Calu3 (cell line): ENCODE measurements around the gene RPRD1B. TPM values are rescaled to one million over a fixed set of nuclear protein-coding genes. Genes with fewer than 3 reads are reported as not detected.

Experiments used
- BruUV-seq: library from RNA; stranded (reverse); fragments of 400-500 nt; replicated peaks from 2 replicates; lab custom pipeline; 2021; lab: Mats Ljungman, UMichigan
- CTCF ChIA-PET: fragments of 300-600 bp; sonication (Branson Sonifier 250); formaldehyde crosslinking; loops from one replicate; lab custom pipeline; 2022; ENCODE audit warnings: antibody characterized with exemption; lab: Charles Lee
- DNase-seq: peaks from one replicate; pipeline ENCODE4 v3.0.0; 2022
- H3K27ac Mint-ChIP-seq: one replicate; pipeline ENCODE4 v1.8.0; 2022; ENCODE audit warnings: mixed read lengths; ENCODE audit not compliant: unreplicated experiment
- H3K27me3 Mint-ChIP-seq: one replicate; pipeline ENCODE4 v1.8.0; 2022; ENCODE audit warnings: mixed read lengths; ENCODE audit not compliant: unreplicated experiment
- H3K36me3 Mint-ChIP-seq: one replicate; pipeline ENCODE4 v1.8.0; 2022; ENCODE audit warnings: mild to moderate bottlenecking, moderate library complexity, mixed read lengths; ENCODE audit not compliant: insufficient read depth, unreplicated experiment
- H3K4me1 Mint-ChIP-seq: one replicate; pipeline ENCODE4 v1.8.0; 2022; ENCODE audit warnings: mild to moderate bottlenecking, low read depth, mixed read lengths; ENCODE audit not compliant: unreplicated experiment
- H3K4me3 Mint-ChIP-seq: one replicate; pipeline ENCODE4 v1.8.0; 2022; ENCODE audit warnings: mild to moderate bottlenecking, low read depth, moderate library complexity, mixed read lengths; ENCODE audit not compliant: unreplicated experiment
- H3K9me3 Mint-ChIP-seq: one replicate; pipeline ENCODE4 v1.8.0; 2022; ENCODE audit warnings: low read depth, mixed read lengths; ENCODE audit not compliant: unreplicated experiment
- intact Hi-C: fragments of 100-400 bp; cut with micrococcal nuclease; formaldehyde crosslinking; loops from one replicate; pipeline ENCODE4 v1.10.0; 2022; ENCODE audit not compliant: unreplicated experiment
- total RNA-seq: library from RNA; stranded (reverse); gene quantifications from 2 replicates; pipeline ENCODE4 v1.2.3, GENCODE V29; 2022
- TF ChIP-seq, protein P1 (sequence below): fragments of 200-600 bp; IDR thresholded peaks from one replicate; pipeline ENCODE4 v1.8.0; 2022; ENCODE audit warnings: antibody characterized with exemption; ENCODE audit not compliant: unreplicated experiment

Gene RPRD1B
- total RNA-seq, 1 experiment from 2014 or later: 53.5 TPM

DNA sequence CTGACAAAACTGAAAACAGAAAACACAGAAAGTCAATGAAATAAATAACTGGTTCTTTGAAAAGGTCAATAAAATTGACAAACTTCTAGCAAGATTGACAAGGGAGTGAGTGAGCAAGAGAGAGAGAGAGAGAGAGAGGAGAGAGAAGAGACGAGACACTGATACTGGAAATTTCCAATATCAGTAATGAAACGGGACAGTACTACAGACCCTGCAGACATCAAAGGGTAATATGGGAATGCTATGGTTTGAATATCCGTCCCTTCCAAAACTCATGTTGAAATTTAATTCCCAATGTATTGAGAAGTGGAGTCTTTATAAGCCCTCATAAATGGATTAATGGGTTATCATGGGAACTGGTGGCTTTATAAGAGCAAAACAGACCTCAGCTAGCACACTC lies 4.1 kb upstream of the RPRD1B start:
- TF ChIP-seq, protein P1, sequence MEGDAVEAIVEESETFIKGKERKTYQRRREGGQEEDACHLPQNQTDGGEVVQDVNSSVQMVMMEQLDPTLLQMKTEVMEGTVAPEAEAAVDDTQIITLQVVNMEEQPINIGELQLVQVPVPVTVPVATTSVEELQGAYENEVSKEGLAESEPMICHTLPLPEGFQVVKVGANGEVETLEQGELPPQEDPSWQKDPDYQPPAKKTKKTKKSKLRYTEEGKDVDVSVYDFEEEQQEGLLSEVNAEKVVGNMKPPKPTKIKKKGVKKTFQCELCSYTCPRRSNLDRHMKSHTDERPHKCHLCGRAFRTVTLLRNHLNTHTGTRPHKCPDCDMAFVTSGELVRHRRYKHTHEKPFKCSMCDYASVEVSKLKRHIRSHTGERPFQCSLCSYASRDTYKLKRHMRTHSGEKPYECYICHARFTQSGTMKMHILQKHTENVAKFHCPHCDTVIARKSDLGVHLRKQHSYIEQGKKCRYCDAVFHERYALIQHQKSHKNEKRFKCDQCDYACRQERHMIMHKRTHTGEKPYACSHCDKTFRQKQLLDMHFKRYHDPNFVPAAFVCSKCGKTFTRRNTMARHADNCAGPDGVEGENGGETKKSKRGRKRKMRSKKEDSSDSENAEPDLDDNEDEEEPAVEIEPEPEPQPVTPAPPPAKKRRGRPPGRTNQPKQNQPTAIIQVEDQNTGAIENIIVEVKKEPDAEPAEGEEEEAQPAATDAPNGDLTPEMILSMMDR: no peak
- peaks cover 26% of the 10 kb centered on the region for H3K36me3 Mint-ChIP-seq
- peaks cover 49% of the 10 kb centered on the region for H3K4me1 Mint-ChIP-seq
- H3K27ac Mint-ChIP-seq: no peak overlapping the region
- no peaks in the 10 kb centered on the region for H3K27me3 Mint-ChIP-seq
- no peaks in the 10 kb centered on the region for H3K9me3 Mint-ChIP-seq
- CTCF ChIA-PET: no interaction called here
- no peak overlapping the region for H3K4me3 Mint-ChIP-seq
- intact Hi-C loops: no loop called here
- BruUV-seq: no TSS peak
- DNase-seq: no peak

DNA sequence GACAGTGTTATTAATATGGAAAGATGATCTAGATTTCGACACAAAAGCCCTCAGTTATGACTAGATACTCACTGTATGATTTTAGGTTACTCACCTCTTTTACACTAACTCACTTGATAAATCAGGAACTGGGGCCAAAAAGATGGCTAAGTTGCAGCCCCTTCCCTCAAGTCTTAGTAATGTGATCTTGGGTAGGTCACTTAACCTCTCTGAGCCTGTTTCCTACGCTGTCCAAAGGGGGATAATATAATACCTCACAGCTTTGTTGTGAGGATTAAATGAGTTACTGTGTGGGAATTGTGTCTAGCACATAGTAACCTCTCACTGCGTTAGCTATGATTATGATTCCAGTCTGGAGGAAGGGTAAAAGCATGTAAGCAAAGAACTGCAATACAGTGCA lies 1.6 kb upstream of the RPRD1B start:
- Mint-ChIP-seq H3K27me3 (no peaks in the 10 kb centered on the region), H3K27ac (peak overlapping the region; percentile 72), H3K9me3 (no peaks in the 10 kb centered on the region), H3K36me3 (peaks cover 42% of the 10 kb centered on the region), H3K4me3 (peak overlapping the region; percentile 78), H3K4me1 (peaks cover 59% of the 10 kb centered on the region)
- no TSS peak for BruUV-seq
- TF ChIP-seq, protein P1: no peak
- intact Hi-C loops: no loop called here
- DNase-seq: no peak
- CTCF ChIA-PET: no interaction called here

DNA sequence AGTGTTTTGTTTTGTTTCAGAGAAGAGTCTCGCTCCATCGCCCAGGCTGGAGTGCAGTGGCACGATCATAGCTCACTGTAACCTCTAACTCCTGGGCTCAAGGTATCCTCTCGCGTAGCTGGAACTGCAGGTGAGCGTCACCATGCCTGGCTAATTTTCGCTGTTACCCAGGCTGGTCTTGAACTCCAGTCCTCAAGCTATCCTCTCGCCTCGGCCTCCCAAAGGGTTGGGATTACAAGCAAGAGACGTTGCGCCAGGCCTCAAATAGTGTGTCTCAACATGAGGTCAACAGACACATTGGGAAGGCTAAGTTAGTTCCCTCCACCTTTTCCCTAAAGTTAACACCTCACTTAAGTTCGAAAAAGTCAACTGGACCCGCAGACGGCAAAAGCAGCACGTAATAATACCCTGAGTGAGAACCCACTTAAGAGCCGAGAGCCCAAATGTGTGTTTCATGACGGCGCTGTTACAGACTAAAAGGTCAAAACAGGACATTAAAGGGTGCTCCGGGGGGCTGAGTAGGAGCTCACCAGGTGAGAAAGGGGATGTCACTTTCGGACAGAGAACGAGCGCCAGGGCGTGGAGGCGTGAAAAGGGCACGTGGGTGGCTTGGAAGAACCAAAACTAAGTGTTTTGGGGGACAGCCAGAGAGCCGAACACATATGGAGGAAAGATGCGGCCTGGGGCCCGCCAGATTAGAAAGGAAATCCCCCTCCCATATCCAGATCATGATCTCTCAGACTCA lies 789 bp upstream of the RPRD1B start:
- H3K27me3 Mint-ChIP-seq: no peaks in the 10 kb centered on the region
- CTCF ChIA-PET: interaction anchor here (0.5 to 1.3 kb wide), 4 partner anchors 11 to 244 kb away, joined by 3 to 5 read pairs (median 3); no protein-coding TSS in a partner anchor
- no peak for DNase-seq
- H3K27ac Mint-ChIP-seq: peak overlapping the region; percentile 72
- peaks cover 67% of the 10 kb centered on the region for H3K4me1 Mint-ChIP-seq
- H3K36me3 Mint-ChIP-seq: peaks cover 46% of the 10 kb centered on the region
- no peaks in the 10 kb centered on the region for H3K9me3 Mint-ChIP-seq
- intact Hi-C loops: no loop called here
- BruUV-seq: TSS peak; percentile 67
- peak overlapping the region; percentile 78 for H3K4me3 Mint-ChIP-seq
- TF ChIP-seq, protein P1: no peak

DNA sequence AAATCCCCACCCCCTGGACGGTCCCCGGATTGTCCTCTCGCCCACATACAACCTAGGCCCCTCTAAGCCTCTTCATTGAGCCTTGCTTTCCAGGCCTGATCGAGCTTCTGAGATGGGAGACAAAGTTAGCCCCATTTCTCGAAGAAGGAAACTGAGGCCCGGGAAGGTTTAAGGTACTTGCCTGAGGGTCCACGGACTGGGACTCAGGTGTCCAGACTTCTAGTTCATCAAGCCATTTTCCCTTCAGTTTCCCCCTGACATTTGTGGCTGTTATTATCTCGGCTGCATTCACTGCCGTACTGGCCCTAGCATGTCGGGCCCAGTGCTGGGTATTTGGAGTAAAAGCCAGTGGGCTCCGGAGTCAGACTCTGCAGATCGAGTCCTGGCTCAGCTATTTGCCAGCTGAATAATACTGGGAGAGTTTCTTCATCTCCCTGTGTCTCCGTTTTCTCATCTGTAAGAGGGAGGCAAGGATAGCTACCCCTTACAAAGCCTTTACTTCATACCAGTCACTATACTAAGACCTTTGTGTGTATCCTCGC lies 633 bp downstream of the RPRD1B start:
- Mint-ChIP-seq H3K27me3 (no peaks in the 10 kb centered on the region), H3K9me3 (no peaks in the 10 kb centered on the region), H3K4me3 (peak overlapping the region; percentile 78), H3K36me3 (peaks cover 46% of the 10 kb centered on the region), H3K27ac (peak overlapping the region; percentile 72), H3K4me1 (peaks cover 55% of the 10 kb centered on the region)
- peak; percentile 17 for DNase-seq
- TF ChIP-seq, protein P1: no peak
- BruUV-seq: no TSS peak
- intact Hi-C loops: no loop called here
- CTCF ChIA-PET: interaction anchor here (1.1 to 1.3 kb wide), 2 partner anchors 10 to 24 kb away, joined by 4 to 5 read pairs; no protein-coding TSS in a partner anchor
